ENCODE results near the gene CUEDC1. TPM values are rescaled to one million over a fixed set of nuclear protein-coding genes. Genes with fewer than 3 reads are reported as not detected.
A peak's percentile ranks its signal among the peaks of the same experiment; 100 is the strongest.

CUEDC1 gene
- total RNA-seq, 1 donor from 2014 or later, result 38.4 TPM

- no peaks in the 10 kb centered on the region for H3K9me3 Mint-ChIP-seq (ENCODE audit: unreplicated experiment)
- peaks cover 85% of the 10 kb centered on the region for H3K4me1 Mint-ChIP-seq (ENCODE audit: unreplicated experiment)
- H3K27me3 Mint-ChIP-seq (ENCODE audit: unreplicated experiment), result no peaks in the 10 kb centered on the region
- TF ChIP-seq, protein P1, sequence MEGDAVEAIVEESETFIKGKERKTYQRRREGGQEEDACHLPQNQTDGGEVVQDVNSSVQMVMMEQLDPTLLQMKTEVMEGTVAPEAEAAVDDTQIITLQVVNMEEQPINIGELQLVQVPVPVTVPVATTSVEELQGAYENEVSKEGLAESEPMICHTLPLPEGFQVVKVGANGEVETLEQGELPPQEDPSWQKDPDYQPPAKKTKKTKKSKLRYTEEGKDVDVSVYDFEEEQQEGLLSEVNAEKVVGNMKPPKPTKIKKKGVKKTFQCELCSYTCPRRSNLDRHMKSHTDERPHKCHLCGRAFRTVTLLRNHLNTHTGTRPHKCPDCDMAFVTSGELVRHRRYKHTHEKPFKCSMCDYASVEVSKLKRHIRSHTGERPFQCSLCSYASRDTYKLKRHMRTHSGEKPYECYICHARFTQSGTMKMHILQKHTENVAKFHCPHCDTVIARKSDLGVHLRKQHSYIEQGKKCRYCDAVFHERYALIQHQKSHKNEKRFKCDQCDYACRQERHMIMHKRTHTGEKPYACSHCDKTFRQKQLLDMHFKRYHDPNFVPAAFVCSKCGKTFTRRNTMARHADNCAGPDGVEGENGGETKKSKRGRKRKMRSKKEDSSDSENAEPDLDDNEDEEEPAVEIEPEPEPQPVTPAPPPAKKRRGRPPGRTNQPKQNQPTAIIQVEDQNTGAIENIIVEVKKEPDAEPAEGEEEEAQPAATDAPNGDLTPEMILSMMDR (IDR thresholded peaks at IDR 0.05), result no peak
- H3K36me3 Mint-ChIP-seq (ENCODE audit: unreplicated experiment), result no peaks in the 10 kb centered on the region
- DNase-seq (ENCODE audit: extremely low spot score, unreplicated experiment), result no peak
- peak overlapping the region; percentile 44 for H3K4me3 Mint-ChIP-seq (ENCODE audit: unreplicated experiment)
- H3K27ac Mint-ChIP-seq (ENCODE audit: unreplicated experiment), result peak overlapping the region; percentile 89
Measured at GRCh38 chr17:57948169-57948554, 7.0 kb downstream of the CUEDC1 start.

DNA sequence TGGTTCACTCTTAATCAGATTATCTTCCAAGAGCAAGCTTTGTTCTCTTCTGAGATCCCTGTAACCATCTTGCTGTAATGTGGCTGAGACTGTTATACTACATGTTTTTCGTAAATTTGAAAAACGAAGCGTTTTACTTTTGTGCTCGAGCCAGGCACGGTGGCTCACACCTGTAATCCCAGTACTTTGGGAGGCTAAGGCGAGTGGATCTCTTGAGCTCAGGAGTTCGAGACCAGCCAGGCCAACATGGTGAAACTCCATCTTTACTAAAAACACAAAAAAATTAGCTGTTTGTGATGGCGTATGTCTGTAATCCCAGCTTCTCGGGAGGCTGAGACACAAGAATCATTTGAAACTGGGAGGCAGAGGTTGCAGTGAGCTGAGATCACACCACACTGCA lies 7.8 kb downstream of the CUEDC1 start:
- Mint-ChIP-seq H3K4me1 (ENCODE audit: unreplicated experiment) (peaks cover 79% of the 10 kb centered on the region), H3K27me3 (ENCODE audit: unreplicated experiment) (no peaks in the 10 kb centered on the region), H3K4me3 (ENCODE audit: unreplicated experiment) (peak overlapping the region; percentile 65), H3K36me3 (ENCODE audit: unreplicated experiment) (no peaks in the 10 kb centered on the region), H3K9me3 (ENCODE audit: unreplicated experiment) (no peaks in the 10 kb centered on the region), H3K27ac (ENCODE audit: unreplicated experiment) (peak overlapping the region; percentile 85)
- TF ChIP-seq, protein P1 (IDR thresholded peaks at IDR 0.05), result no peak
- DNase-seq (ENCODE audit: extremely low spot score, unreplicated experiment), result no peak

DNA sequence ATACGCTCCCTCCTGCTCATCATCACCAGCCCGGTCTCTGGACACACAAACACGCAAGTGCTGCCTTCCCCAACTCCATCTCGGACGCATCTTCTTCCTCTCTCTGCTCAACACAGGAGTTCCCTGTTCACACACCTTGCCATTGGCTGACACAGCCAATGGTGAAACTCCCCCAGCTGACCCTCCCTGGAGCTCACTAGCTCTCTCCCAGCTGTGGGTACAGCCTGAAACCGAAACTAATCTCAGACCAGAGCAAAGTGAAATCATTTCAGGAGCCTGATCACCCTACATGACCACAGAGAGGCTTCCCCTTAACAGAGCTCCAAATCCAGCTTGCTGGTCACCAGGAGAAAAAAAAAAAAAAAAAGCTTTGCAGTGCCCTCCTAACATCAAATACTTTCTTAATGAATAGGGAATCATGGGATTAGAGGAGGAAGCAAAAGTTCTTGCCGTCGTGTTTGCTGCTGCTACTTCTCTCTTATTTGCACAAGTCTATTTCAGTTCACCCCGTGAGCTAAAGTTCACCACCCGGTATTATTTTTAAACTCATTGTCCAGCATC lies 8.3 kb downstream of the CUEDC1 start:
- Mint-ChIP-seq H3K4me1 (ENCODE audit: unreplicated experiment) (peaks cover 79% of the 10 kb centered on the region), H3K27me3 (ENCODE audit: unreplicated experiment) (no peaks in the 10 kb centered on the region), H3K36me3 (ENCODE audit: unreplicated experiment) (no peaks in the 10 kb centered on the region), H3K9me3 (ENCODE audit: unreplicated experiment) (no peaks in the 10 kb centered on the region), H3K4me3 (ENCODE audit: unreplicated experiment) (peak overlapping the region; percentile 65), H3K27ac (ENCODE audit: unreplicated experiment) (peak overlapping the region; percentile 85)
- DNase-seq (ENCODE audit: extremely low spot score, unreplicated experiment), result no peak
- TF ChIP-seq, protein P1 (IDR thresholded peaks at IDR 0.05), result no peak

- peaks cover 79% of the 10 kb centered on the region for H3K4me1 Mint-ChIP-seq (ENCODE audit: unreplicated experiment)
- H3K27me3 Mint-ChIP-seq (ENCODE audit: unreplicated experiment), result no peaks in the 10 kb centered on the region
- TF ChIP-seq, protein P1 (IDR thresholded peaks at IDR 0.05), result no peak
- no peaks in the 10 kb centered on the region for H3K36me3 Mint-ChIP-seq (ENCODE audit: unreplicated experiment)
- no peak for DNase-seq (ENCODE audit: extremely low spot score, unreplicated experiment)
- peak overlapping the region; percentile 65 for H3K4me3 Mint-ChIP-seq (ENCODE audit: unreplicated experiment)
- H3K27ac Mint-ChIP-seq (ENCODE audit: unreplicated experiment), result peak overlapping the region; percentile 85
- no peaks in the 10 kb centered on the region for H3K9me3 Mint-ChIP-seq (ENCODE audit: unreplicated experiment)
Measured at GRCh38 chr17:57945996-57946797, 9.0 kb downstream of the CUEDC1 start.

- Mint-ChIP-seq H3K4me1 (ENCODE audit: unreplicated experiment) (peaks cover 78% of the 10 kb centered on the region), H3K4me3 (ENCODE audit: unreplicated experiment) (no peak overlapping the region), H3K9me3 (ENCODE audit: unreplicated experiment) (no peaks in the 10 kb centered on the region), H3K27ac (ENCODE audit: unreplicated experiment) (no peak overlapping the region), H3K27me3 (ENCODE audit: unreplicated experiment) (no peaks in the 10 kb centered on the region), H3K36me3 (ENCODE audit: unreplicated experiment) (no peaks in the 10 kb centered on the region)
- TF ChIP-seq, protein P1 (IDR thresholded peaks at IDR 0.05), result no peak
- no peak for DNase-seq (ENCODE audit: extremely low spot score, unreplicated experiment)
Measured at GRCh38 chr17:57944908-57945307, 10.3 kb downstream of the CUEDC1 start.
